Heart left ventricle (tissue), 13 donors: Measurements from ENCODE around the gene RNF126.

Source experiments
- POLR2A ChIP-seq, 2 donors: fragments of 450-650 bp; IDR thresholded peaks; one replicate each; pipeline ENCODE4 v1.6.1; 2017; ENCODE audit warnings: antibody characterized with exemption in 2 of 2, mild to moderate bottlenecking in 2 of 2, moderate library complexity in 2 of 2
- TF ChIP-seq, protein P1 (sequence below), 12 donors: fragments of 200-600 bp; sonication (generic) in 4 of 12; IDR thresholded peaks; one replicate each; pipeline versions ENCODE4 v1.5.0 to v1.8.0; 2018 to 2022; ENCODE audit warnings: antibody characterized with exemption in 12 of 12, mild to moderate bottlenecking in 5 of 12
- donor health status: ischemic (EF 13 %, LVEDD 7.1; RV severe dilation, severe dysfunction).
- donor health status: DM: no; HTN: yes; CAD: no.
- donor health status: DM: no; HTN: no; CAD: no.
- donor health status: ischemic (EF 25% LVEDD 6.9; RV normal size, moderate dysfunction).
- donor health status: ischemic (EF 25% LVEDD 5.7; RV mildly dilated, moderate dysfunction).
- donor health status: ischemic (EF 35%, LVEDD 5.7; RV mildly dilated, moderate dysfunction).
- donor health status: nonischemic (EF 11% LVEDD 7.7; RV severe dilation, severe dysfunction).
- donor health status: DM: yes; HTN: yes; CAD: no.
- donor health status: PGD.
- donor health status: ischemic (EF 29% LVEDD 5.4; RV normal size, mild dysfunction).
- donor health status: nonischemic (EF 23%, LVEDD 6.1; RV moderate dilation, normal function).

DNA sequence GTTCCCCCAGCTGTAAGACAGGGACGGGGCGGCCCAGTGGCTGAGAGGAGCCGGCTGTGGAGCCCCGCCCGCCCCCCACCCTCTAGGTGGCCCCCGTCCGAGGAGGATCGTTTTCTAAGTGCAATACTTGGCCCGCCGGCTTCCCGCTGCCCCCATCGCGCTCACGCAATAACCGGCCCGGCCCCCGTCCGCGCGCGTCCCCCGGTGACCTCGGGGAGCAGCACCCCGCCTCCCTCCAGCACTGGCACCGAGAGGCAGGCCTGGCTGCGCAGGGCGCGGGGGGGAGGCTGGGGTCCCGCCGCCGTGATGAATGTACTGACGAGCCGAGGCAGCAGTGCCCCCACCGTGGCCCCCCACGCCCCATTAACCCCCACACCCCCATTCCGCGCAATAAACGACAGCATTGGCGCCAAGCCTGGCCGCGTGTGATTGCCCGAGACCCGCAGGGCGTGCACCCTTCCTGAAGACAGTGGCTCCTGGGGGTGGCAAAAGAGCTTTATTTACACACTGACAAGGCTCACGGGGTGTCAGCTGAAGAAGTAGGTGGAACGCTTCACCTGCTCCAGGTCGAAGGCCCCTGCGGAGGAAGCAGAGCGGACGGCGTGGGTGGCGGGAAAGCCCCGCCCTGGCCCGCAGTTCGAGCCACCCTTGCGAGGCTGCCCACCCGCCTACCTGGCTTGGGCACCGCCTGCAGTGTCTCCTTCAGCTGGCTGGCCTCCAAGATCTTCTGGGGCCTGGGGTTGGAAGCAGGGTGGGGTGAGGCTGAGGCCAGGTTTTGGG is 46.1 kb downstream of the RNF126 start:
- TF ChIP-seq, protein P1, sequence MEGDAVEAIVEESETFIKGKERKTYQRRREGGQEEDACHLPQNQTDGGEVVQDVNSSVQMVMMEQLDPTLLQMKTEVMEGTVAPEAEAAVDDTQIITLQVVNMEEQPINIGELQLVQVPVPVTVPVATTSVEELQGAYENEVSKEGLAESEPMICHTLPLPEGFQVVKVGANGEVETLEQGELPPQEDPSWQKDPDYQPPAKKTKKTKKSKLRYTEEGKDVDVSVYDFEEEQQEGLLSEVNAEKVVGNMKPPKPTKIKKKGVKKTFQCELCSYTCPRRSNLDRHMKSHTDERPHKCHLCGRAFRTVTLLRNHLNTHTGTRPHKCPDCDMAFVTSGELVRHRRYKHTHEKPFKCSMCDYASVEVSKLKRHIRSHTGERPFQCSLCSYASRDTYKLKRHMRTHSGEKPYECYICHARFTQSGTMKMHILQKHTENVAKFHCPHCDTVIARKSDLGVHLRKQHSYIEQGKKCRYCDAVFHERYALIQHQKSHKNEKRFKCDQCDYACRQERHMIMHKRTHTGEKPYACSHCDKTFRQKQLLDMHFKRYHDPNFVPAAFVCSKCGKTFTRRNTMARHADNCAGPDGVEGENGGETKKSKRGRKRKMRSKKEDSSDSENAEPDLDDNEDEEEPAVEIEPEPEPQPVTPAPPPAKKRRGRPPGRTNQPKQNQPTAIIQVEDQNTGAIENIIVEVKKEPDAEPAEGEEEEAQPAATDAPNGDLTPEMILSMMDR (IDR thresholded peaks at IDR 0.05): no peak
- no peak for TF ChIP-seq POLR2A (IDR thresholded peaks at IDR 0.05)
